H9 (cell line): ENCODE results near the gene GDPD4. TPM values are rescaled to one million over a fixed set of nuclear protein-coding genes. Genes with fewer than 3 reads are reported as not detected.

Source experiments
- DNase-seq: peaks from one replicate; pipeline ENCODE4 v3.0.0-alpha.2; 2017
- H2AFZ ChIP-seq: one replicate; pipeline ENCODE4 v1.6.1; 2013; ENCODE audit warnings: mild to moderate bottlenecking, low read length, control low read depth, moderate library complexity
- H2AK5ac ChIP-seq: 2 replicates; pipeline ENCODE4 v1.6.1; 2013; ENCODE audit warnings: low read length, control low read depth, mixed read lengths; ENCODE audit not compliant: insufficient read length
- H2BK120ac ChIP-seq: one replicate; pipeline ENCODE4 v1.6.1; 2013; ENCODE audit warnings: low read depth, mild to moderate bottlenecking, low read length, control low read depth, inconsistent platforms; ENCODE audit not compliant: poor library complexity, severe bottlenecking
- H2BK12ac ChIP-seq: 2 replicates; pipeline ENCODE4 v1.6.1; 2013; ENCODE audit warnings: low read length, control low read depth, mixed read lengths, low read depth; ENCODE audit not compliant: insufficient read length
- H2BK15ac ChIP-seq: 2 replicates; pipeline ENCODE4 v1.6.1; 2013; ENCODE audit warnings: low read depth, low read length, control low read depth
- H2BK20ac ChIP-seq: one replicate; pipeline ENCODE4 v1.6.1; 2013; ENCODE audit warnings: low read depth, mild to moderate bottlenecking, low read length, control low read depth, inconsistent platforms; ENCODE audit not compliant: poor library complexity, severe bottlenecking
- H2BK5ac ChIP-seq: 2 replicates; pipeline ENCODE4 v1.6.1; 2013; ENCODE audit warnings: low read length, control low read depth, mixed read lengths; ENCODE audit not compliant: insufficient read length
- H3K14ac ChIP-seq: 2 replicates; pipeline ENCODE4 v1.6.1; 2013; ENCODE audit warnings: low read length, control low read depth; ENCODE audit not compliant: insufficient read depth
- H3K18ac ChIP-seq: 2 replicates; pipeline ENCODE4 v1.6.1; 2013; ENCODE audit warnings: low read depth, mild to moderate bottlenecking, mixed read lengths, low read length, control low read depth; ENCODE audit not compliant: insufficient read length
- H3K23ac ChIP-seq: 2 replicates; pipeline ENCODE4 v1.6.1; 2013; ENCODE audit warnings: low read length, control low read depth, mixed read lengths, low read depth; ENCODE audit not compliant: insufficient read length
- H3K23me2 ChIP-seq: 2 replicates; pipeline ENCODE4 v1.6.1; 2013; ENCODE audit warnings: low read depth, mild to moderate bottlenecking, mixed read lengths, low read length, control low read depth; ENCODE audit not compliant: insufficient read length, poor library complexity, severe bottlenecking
- H3K27ac ChIP-seq: 2 replicates; pipeline ENCODE4 v1.5.1; 2013; ENCODE audit warnings: low read length, control low read depth, mixed read lengths, low read depth; ENCODE audit not compliant: insufficient read length
- H3K27me3 ChIP-seq: 2 replicates; pipeline ENCODE4 v1.6.1; 2013; ENCODE audit warnings: low read length, control low read depth, inconsistent platforms; ENCODE audit not compliant: insufficient read depth
- H3K4ac ChIP-seq: 2 replicates; pipeline ENCODE4 v1.6.1; 2013; ENCODE audit warnings: low read depth, mild to moderate bottlenecking, control low read depth, inconsistent platforms, low read length, moderate library complexity
- H3K4me1 ChIP-seq: 2 replicates; pipeline ENCODE4 v1.6.1; 2013; ENCODE audit warnings: low read length, control low read depth, inconsistent platforms; ENCODE audit not compliant: insufficient read depth
- H3K4me2 ChIP-seq: 2 replicates; pipeline ENCODE4 v1.6.1; 2013; ENCODE audit warnings: low read length, control low read depth, mixed read lengths; ENCODE audit not compliant: insufficient read length, insufficient read depth
- H3K56ac ChIP-seq: 2 replicates; pipeline ENCODE4 v1.6.1; 2013; ENCODE audit warnings: low read depth, mild to moderate bottlenecking, mixed read lengths, low read length, control low read depth; ENCODE audit not compliant: insufficient read length
- H3K79me1 ChIP-seq: 2 replicates; pipeline ENCODE4 v1.6.1; 2013; ENCODE audit warnings: low read depth, mild to moderate bottlenecking, moderate library complexity, low read length, control low read depth, inconsistent platforms; ENCODE audit not compliant: insufficient read depth, poor library complexity, severe bottlenecking
- H3K79me2 ChIP-seq: 2 replicates; pipeline ENCODE4 v1.6.1; 2013; ENCODE audit warnings: low read length, control low read depth, inconsistent platforms; ENCODE audit not compliant: insufficient read depth
- H3K9ac ChIP-seq: 2 replicates; pipeline ENCODE4 v1.6.1; 2013; ENCODE audit warnings: low read length, control low read depth, mixed read lengths; ENCODE audit not compliant: insufficient read length; ENCODE audit errors: extremely low read depth
- H3K9me3 ChIP-seq: one replicate; pipeline ENCODE4 v1.6.1; 2013; ENCODE audit warnings: low read depth, low read length, inconsistent platforms; ENCODE audit not compliant: control insufficient read depth
- H3T11ph ChIP-seq: one replicate; pipeline ENCODE4 v1.6.1; 2013; ENCODE audit warnings: mild to moderate bottlenecking, low read length, control low read depth, inconsistent platforms
- H4K20me1 ChIP-seq: one replicate; pipeline ENCODE4 v1.6.1; 2013; ENCODE audit not compliant: control insufficient read depth, insufficient read length, insufficient read depth
- H4K5ac ChIP-seq: 2 replicates; pipeline ENCODE4 v1.6.1; 2013; ENCODE audit warnings: low read depth, mild to moderate bottlenecking, mixed read lengths, low read length, control low read depth; ENCODE audit not compliant: insufficient read length
- H4K8ac ChIP-seq: replicated peaks from 2 replicates; pipeline ENCODE4 v1.6.1; 2013; ENCODE audit warnings: low read length, control low read depth, mixed read lengths, low read depth; ENCODE audit not compliant: insufficient read length
- H4K91ac ChIP-seq: 2 replicates; pipeline ENCODE4 v1.6.1; 2013; ENCODE audit warnings: low read depth, mild to moderate bottlenecking, moderate library complexity, mixed read lengths, low read length, control low read depth; ENCODE audit not compliant: insufficient read length
- H3K27ac Mint-ChIP-seq, 3 experiments: 2 replicates in 2 of 3; 3 replicates in 1 of 3; pipeline ENCODE4 v1.8.0; 2020 to 2021; ENCODE audit warnings: mixed read lengths in 3 of 3, mild to moderate bottlenecking in 1 of 3, moderate library complexity in 1 of 3
- H3K27me3 Mint-ChIP-seq: 2 replicates; pipeline ENCODE4 v1.8.0; 2021; ENCODE audit warnings: low read depth, mild to moderate bottlenecking, moderate library complexity, mixed read lengths
- H3K36me3 Mint-ChIP-seq, 3 experiments: 2 replicates in 2 of 3; 3 replicates in 1 of 3; pipeline ENCODE4 v1.8.0; 2020 to 2021; ENCODE audit warnings: low read depth in 3 of 3, mixed read lengths in 3 of 3; ENCODE audit not compliant: insufficient read depth in 1 of 3
- H3K4me1 Mint-ChIP-seq, 2 experiments: 2 replicates each; pipeline ENCODE4 v1.8.0; 2020; ENCODE audit warnings: mixed read lengths in 2 of 2
- H3K4me3 Mint-ChIP-seq, 2 experiments: 2 replicates in 1 of 2; 3 replicates in 1 of 2; pipeline ENCODE4 v1.8.0; 2020 to 2021; ENCODE audit warnings: mild to moderate bottlenecking in 2 of 2, mixed read lengths in 2 of 2, moderate library complexity in 1 of 2
- H3K9me3 Mint-ChIP-seq, 2 experiments: 2 replicates in 1 of 2; 3 replicates in 1 of 2; pipeline ENCODE4 v1.8.0; 2020; ENCODE audit warnings: mild to moderate bottlenecking in 2 of 2, mixed read lengths in 2 of 2, moderate library complexity in 1 of 2
- CTCF ChIP-seq: fragments of 200-600 bp; sonication (generic); conservative IDR thresholded peaks from 3 replicates; pipeline ENCODE4 v1.8.0; 2021; ENCODE audit warnings: antibody characterized with exemption, mild to moderate bottlenecking
- WGBS: extraction: QIAGEN DNeasy Blood & Tissue Kit; methylation state at CpG from one replicate; pipeline ENCODE4 v1.1.7; 2013; ENCODE audit warnings: missing lambda C conversion rate, low lambda C conversion rate, mixed read lengths; ENCODE audit not compliant: insufficient read length; ENCODE audit errors: extremely low coverage; 5-methylcytosine and 5-hydroxymethylcytosine counted together
- total RNA-seq: library from RNA; stranded (reverse); gene quantifications from 2 replicates; pipeline ENCODE4 v1.2.1, GENCODE V29; 2021

GDPD4 gene
- total RNA-seq, 1 experiment from 2014 or later, result not detected

GRCh38 chr11:77203901-77204753 lies 97.4 kb downstream of the GDPD4 start:
- H3K9me3 Mint-ChIP-seq, result no peaks in the 10 kb centered on the region
- no peak overlapping the region for H2BK120ac ChIP-seq
- H3K79me1 ChIP-seq, result no peaks in the 10 kb centered on the region
- H3K4me3 Mint-ChIP-seq, result no peak overlapping the region
- H4K20me1 ChIP-seq, result no peaks in the 10 kb centered on the region
- H2BK5ac ChIP-seq, result no peak overlapping the region
- H3K9me3 ChIP-seq, result no peaks in the 10 kb centered on the region
- H3K23ac ChIP-seq, result no peak overlapping the region
- H4K5ac ChIP-seq, result no peak overlapping the region
- H3K27me3 Mint-ChIP-seq, result peaks cover 1% of the 10 kb centered on the region; the same call in 1 of the 2 replicates
- H3K9ac ChIP-seq, result no peak overlapping the region
- no peak overlapping the region for H3T11ph ChIP-seq
- TF ChIP-seq CTCF, result no peak
- no peak overlapping the region for H2BK20ac ChIP-seq
- H3K36me3 Mint-ChIP-seq, result no peaks in the 10 kb centered on the region
- H3K4ac ChIP-seq, result no peak overlapping the region
- WGBS, result no CpG with 5 or more reads among the region's 20 CpGs
- H2BK15ac ChIP-seq, result no peak overlapping the region
- H3K4me1 Mint-ChIP-seq, result no peaks in the 10 kb centered on the region
- H3K27ac Mint-ChIP-seq, result peak overlapping the region in 1 of 3 experiments; percentile 28; a peak in 1 of 7 replicates
- no peak overlapping the region for H3K14ac ChIP-seq
- no peak overlapping the region for H2AK5ac ChIP-seq
- no peak overlapping the region for H3K18ac ChIP-seq
- H3K27ac ChIP-seq, result no peak overlapping the region
- H4K8ac ChIP-seq, result no peak overlapping the region
- H3K79me2 ChIP-seq, result no peaks in the 10 kb centered on the region
- H2BK12ac ChIP-seq, result no peak overlapping the region
- no peak overlapping the region for H3K4me2 ChIP-seq
- peak; percentile 28 for DNase-seq
- no peak overlapping the region for H4K91ac ChIP-seq
- H3K23me2 ChIP-seq, result no peaks in the 10 kb centered on the region
- H2AFZ ChIP-seq, result no peak overlapping the region
- H3K27me3 ChIP-seq, result no peaks in the 10 kb centered on the region
- no peaks in the 10 kb centered on the region for H3K4me1 ChIP-seq
- H3K56ac ChIP-seq, result no peak overlapping the region
